Dedifferentiated amniotic fluid mesenchymal stem cell (primary cell): Measurements from ENCODE around the gene F7.

Experiments
- DNase-seq: peaks from one replicate; pipeline ENCODE4 v3.0.0-alpha.2; 2016; ENCODE audit errors: extremely low spot score

Gene F7

GRCh38 chr13:113118261-113119021 lies 12.8 kb downstream of the F7 start:
- DNase-seq, result no peak

GRCh38 chr13:113119166-113119821 lies 13.7 kb downstream of the F7 start:
- DNase-seq, result no peak

GRCh38 chr13:113119822-113120189 lies 14.2 kb downstream of the F7 start:
- no peak for DNase-seq

- no peak for DNase-seq
These were observed 14.9 kb downstream of the F7 start for GRCh38 chr13:113120300-113121182.

- DNase-seq, result no peak
These were observed 15.8 kb downstream of the F7 start for GRCh38 chr13:113121183-113121927.

- DNase-seq, result no peak
These were observed 16.4 kb downstream of the F7 start for GRCh38 chr13:113121928-113122471.

GRCh38 chr13:113122550-113123225 lies 17.1 kb downstream of the F7 start, which contains the start of gene F10:
Gene F10 (plus strand): TSS chr13:113122799. CDS start chr13:113122856, 57 bp downstream.
- DNase-seq, result peak; percentile 58

- DNase-seq, result no peak
These were observed 17.9 kb downstream of the F7 start for GRCh38 chr13:113123226-113124201.

- DNase-seq, result no peak
These were observed 18.8 kb downstream of the F7 start for GRCh38 chr13:113124211-113124970.

- no peak for DNase-seq
These were observed 20.1 kb downstream of the F7 start for GRCh38 chr13:113125506-113126264.

GRCh38 chr13:113126265-113127150 lies 20.9 kb downstream of the F7 start:
- no peak for DNase-seq

- DNase-seq, result no peak
These were observed 23.9 kb downstream of the F7 start for GRCh38 chr13:113129480-113129879.

- DNase-seq, result no peak
These were observed 24.5 kb downstream of the F7 start for GRCh38 chr13:113129921-113130750.

- DNase-seq, result no peak
These were observed 29.7 kb downstream of the F7 start for GRCh38 chr13:113135281-113135760.

- no peak for DNase-seq
These were observed 32.2 kb downstream of the F7 start for GRCh38 chr13:113137691-113138298.
